ENCODE results near the gene AZU1.

AZU1 gene, protein sequence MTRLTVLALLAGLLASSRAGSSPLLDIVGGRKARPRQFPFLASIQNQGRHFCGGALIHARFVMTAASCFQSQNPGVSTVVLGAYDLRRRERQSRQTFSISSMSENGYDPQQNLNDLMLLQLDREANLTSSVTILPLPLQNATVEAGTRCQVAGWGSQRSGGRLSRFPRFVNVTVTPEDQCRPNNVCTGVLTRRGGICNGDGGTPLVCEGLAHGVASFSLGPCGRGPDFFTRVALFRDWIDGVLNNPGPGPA

DNA sequence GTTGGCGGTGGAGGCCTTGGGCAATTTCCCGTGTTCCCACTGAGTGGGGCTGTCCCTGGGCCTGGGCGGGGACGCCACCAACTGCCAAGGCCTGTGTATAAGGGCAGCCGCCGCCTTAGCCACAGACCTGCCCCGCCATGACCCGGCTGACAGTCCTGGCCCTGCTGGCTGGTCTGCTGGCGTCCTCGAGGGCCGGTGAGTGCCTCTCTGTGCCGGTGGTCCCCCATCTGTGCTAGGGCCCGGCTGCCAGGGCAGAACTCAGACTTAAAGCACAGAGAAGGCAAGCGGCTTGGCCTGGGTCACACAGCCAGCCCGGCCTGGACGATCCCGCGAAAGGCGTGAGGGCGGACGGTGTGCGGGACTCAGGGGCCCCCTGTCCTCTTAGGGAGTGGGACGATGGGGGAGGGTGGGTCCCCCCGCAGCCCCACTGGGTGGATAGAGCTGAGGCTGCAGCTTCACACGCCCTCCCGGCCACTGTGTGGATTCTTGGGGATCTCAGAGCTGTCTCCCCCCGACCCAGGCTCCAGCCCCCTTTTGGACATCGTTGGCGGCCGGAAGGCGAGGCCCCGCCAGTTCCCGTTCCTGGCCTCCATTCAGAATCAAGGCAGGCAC is at the start of gene AZU1:
AZU1 (plus strand) TSS at position 128 of the 612 bp plus-strand sequence; CDS start at position 138, 10 bp downstream.
- no peak for DNase-seq (ENCODE audit: low spot score)

DNA sequence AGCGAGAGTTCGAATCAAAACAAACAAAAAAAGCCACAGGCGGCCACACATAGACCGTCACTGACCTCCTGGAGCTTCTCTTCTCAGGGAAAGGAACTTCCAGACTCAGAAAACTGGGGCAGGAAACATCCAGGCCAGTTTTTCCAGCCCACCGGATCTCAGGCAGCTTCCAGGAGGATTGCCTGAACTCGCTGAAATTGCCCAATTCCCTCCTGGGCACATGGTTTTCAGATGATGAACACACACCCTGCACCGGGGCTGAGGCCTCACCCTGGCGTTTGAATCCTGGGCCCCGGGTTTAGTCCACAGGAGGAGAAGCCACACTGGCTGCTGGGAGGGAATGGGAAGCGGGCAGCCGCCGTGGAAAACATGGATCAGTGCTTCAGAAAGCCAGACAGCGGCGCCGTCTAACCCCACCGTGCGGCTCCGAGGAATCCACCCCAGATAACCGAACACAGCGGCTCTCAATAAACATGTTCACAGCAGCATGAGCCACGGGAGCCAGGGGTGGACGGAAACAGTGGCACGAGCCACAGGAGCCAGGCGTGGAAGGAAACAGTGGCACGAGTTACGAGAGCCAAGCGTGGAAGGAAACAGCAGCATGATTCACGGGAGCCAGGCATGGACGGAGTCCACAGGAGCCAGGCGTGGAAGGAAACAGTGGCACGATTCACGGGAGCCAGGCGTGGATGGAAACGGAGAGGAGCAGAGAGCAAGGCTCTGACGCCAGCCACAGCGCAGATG is 48.6 kb upstream of the AZU1 start:
- DNase-seq (ENCODE audit: low spot score) = no peak

DNA sequence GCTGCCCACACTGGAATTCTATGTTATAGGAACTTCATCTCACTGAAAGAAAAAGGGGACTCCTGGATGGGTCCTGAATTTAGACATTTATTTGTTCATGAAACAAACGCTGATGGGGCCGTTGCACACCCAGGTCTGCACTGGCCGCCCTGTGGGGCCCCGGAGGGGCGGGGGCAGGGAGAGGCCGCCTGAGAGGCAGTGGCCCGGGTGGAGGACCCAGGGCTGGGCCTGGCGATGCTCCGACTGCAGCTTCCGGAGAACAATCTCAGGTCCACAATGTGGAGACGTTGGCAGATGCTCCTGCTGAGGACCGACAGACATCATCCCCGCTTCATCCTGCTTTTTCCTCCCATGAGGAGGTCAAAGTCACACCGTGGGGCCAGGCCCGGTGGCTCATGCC is 46.7 kb upstream of the AZU1 start:
- no peak for DNase-seq (ENCODE audit: low spot score)

DNA sequence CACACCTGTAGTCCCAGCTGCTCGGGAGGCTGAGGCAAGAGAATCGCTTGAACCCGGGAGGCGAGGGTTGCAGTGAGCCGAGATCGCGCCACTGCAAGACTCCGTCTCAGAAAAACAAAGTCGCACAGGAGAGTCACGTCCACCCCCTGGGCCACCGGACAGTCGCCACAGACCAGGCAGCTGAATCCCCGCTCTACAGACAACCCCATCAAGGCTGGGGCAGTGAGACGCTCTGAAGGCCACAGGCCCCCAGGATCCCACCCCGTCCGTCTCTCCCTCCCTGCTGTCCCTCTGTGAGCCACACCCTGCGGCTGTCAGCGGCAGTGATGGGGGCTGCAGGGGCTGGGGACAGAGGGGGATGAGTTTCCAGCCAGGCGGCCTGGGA is 45.8 kb upstream of the AZU1 start:
- no peak for DNase-seq (ENCODE audit: low spot score)

DNA sequence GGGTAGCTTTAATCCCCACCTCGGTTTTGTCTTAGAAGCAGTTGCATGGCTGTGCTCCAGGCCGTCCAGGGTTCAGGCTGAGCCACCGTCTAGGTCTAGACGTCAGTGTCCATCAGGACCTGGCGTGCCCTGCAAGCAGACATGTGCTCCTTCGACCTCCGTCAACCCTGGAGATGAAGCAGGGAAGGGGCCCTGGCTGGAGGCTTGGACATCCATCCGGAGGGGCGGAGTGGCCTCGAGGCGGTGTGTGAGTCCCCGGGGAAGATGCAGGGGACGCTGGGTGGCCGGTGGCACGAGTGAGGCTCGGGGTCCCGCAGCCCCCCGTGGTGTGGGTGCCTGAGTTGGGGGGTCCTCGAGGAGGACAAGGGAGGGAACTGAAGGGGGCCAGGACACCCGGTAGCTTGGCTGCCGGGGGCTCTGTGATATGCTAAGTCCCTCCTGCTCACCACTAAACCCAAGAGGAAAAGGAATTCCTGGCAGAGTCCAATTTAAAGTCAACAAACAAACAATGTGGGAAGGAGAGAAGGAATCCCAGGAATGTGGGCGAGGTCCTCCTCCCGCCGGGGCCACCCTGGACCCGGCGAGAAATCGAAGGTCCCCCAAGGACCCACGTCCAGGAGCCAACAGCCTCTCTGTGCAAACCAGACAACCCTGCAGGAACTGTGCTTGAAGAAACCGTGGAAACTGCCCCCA is 45.3 kb upstream of the AZU1 start:
- DNase-seq (ENCODE audit: low spot score) = peak; percentile 73

DNA sequence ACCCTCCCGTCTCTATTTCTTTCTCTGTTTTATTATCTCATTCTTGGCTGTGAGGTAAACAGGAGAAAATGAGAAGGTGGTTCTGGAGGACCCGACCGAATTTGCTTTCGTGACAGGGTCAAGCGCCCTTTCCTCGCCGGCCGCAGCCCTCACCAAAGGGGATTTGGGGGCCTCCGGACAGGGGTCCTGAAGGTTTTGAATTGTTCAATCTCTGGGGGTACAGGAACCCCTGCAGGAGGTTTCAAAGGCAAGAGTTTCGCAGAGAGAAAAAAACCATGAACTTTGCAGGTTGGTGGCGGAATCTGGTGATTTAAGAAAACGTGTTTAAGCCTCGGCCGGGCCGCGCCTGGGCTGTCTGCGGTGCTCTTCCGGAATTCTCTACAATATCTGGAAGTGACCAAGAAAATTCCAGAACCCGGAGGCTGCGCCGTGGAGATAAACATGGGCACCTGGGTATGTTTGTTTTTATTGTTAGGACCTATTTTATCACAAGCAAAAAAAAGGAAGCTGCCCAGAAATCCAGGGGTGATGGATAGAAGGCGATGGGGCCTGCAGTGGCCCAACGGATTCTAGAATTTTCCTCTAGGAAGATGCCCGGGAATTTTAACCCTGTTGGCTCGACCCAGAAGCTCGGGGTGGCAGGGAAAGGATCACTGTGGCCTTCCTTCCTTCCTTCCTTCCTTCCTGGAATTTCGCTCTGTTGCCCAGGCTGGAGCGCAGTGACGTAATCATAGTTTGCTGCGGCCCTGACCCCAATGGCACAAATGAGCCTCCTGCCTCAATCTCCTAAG is 44.6 kb upstream of the AZU1 start:
- DNase-seq (ENCODE audit: low spot score) = no peak

DNA sequence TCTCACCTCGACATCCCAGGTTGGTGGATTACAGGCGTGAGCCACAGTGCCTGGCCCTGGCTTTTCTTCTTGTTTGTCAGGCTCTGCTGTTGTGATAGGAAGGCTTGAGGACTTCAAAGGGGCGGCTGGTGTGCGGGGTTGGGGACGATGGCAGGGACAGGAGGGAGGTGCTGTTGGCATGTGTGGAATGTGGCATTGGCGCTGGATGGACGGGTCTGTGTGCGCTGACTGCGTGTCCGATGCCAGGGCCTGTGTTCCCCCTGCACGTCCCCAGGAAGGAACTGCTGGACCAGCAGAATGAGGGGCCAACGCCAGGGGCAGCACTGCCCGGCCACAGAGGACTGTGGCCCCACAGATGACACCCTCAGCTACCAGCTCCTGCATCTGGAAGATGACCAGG is 43.1 kb upstream of the AZU1 start:
- no peak for DNase-seq (ENCODE audit: low spot score)

DNA sequence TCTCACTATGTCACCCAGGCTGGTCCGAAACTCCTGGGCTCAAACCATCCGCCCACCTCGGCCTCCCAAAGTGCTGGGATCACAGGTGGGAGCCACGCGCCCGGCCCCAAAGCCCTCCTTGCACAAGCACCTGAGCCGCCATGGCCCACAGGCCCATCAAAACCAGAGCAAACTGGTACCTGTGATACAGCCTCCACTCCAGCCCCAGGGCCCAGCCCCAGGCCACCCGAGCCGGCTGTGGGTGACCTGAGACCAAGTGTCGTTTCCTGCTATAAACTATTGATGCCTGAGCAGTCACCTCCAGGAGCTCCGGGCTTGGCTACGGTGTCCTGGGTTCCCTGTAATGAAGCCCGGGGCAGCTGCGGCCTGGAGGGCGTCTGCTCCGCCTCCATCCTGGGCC is 40.1 kb upstream of the AZU1 start:
- no peak for DNase-seq (ENCODE audit: low spot score)

DNA sequence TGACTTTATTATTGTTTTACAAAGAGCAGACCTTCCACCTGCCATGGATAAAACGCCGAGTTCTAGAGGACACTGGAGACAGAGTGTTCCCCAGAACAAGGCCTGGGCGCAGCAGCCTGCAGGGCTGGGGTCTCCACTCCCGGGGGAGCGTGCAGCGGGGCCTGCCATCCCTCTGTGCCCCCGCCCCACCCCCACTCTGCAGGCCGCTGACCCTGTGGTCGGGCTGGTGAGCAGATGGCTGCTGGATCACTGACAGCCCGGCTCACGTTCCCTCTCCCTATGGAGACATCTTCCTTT is 39.0 kb upstream of the AZU1 start:
- no peak for DNase-seq (ENCODE audit: low spot score)

DNA sequence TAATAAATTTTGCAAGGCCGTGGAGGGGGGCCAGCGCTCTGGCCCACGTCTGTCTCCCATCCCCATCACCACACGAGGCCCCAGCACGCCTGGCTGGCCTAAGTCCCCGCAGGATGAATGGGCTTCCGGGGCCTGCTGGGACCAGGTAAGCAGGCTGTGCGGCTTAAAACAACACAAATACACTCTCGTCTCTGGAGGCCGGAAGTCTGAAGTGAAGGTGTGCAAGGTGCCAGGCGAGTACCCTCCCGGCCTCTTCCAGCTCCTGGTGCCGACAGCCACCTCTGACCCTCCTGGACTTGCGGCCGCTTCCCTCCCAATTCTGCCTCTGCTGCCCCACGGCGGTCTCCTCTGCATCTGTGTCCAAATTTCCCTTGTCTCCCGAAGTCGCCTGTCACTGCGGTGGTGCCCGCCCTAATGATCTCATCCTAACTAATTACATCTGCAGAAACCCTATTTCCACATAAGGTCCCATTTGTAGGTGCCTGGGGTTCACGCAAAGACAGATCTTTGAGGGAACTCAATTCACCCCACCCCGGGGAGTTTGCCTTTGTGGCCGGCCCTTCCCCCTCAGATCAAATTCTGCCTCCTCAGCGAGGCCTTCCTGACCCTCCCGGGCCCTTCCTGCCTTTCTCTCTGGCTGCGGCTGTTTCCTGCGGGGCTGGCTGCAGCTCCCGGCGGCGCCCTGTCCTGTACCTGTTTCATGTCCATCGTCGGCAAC is 38.5 kb upstream of the AZU1 start:
- DNase-seq (ENCODE audit: low spot score) = no peak

DNA sequence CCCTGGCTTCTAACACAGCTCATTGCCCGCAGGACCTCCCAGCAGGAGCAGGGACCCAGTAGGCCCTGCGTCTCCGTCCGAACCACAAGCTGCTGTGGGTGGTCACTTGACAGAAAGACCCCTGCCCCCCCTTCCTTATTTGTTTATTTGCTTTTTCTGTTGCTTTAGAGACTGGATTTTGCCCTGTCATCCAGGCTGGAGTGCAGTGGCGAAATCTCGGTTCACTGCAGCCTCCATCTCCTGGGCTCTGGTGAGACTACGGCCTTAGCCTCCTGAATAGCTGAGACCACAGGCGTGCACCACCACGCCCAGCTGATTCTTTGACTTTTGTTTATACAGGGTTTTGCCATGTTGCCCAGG is 38.0 kb upstream of the AZU1 start:
- no peak for DNase-seq (ENCODE audit: low spot score)

DNA sequence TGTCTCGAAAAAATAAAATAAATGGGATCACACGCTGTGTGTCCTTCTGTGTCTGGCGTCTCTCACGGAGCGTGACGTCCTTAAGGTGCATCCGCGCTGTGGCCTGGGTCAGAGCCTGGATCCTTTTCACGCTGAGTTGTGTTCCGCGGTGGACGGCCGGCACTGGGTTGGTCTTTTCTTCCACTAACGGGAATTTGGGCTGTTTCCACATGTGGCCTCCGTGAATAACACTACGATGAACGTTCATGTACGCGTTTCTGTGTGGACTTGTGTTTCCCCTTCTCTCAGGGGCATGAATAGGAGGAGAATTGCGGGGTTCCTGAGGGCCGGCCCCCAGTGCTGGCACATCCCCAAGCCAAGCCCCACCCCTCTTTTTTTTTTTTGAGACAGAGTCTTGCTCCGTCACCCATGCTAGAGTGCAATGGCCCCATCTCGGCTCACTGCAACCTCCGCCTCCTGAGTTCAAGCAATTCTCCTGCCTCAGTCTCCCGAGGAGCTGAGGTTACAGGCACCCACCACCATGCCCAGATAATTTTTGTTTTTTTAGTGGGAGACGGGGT is 36.5 kb upstream of the AZU1 start:
- no peak for DNase-seq (ENCODE audit: low spot score)

DNA sequence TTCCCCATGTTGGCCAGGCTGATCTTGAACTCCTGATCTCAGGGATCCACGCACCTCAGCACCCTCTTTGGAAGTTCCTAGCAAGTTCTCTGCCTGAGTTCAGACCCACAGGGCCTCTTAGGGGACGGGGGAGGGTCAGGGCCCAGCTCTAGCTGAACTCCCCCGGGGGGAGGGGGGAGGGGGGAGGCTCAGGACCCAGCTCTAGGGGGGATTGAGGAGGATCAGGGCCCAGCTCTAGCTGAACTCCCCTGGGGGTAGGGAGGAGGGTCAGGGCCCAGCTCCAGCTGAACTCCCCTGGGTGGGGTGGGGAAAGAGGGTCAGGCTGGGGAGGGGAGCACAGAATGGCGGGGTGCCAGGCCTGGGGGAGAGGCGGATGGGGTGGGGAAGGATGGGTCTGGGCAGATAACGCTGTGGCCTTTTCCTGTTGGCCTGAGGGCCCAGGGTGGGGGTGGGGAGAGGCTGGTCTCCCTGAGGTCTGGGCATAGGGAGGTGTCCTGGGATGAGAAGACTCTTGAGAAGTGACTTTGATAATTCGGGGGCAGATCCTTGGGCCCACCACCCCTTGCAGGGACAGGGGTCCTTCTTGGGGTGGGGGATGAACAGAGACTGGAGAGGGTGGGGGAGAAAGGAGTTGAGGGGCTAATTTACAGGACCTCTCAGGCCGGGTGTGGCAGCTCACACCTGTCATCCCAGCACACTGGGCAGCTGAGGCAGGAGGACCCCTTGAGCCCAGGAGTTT is 35.9 kb upstream of the AZU1 start:
- no peak for DNase-seq (ENCODE audit: low spot score)

DNA sequence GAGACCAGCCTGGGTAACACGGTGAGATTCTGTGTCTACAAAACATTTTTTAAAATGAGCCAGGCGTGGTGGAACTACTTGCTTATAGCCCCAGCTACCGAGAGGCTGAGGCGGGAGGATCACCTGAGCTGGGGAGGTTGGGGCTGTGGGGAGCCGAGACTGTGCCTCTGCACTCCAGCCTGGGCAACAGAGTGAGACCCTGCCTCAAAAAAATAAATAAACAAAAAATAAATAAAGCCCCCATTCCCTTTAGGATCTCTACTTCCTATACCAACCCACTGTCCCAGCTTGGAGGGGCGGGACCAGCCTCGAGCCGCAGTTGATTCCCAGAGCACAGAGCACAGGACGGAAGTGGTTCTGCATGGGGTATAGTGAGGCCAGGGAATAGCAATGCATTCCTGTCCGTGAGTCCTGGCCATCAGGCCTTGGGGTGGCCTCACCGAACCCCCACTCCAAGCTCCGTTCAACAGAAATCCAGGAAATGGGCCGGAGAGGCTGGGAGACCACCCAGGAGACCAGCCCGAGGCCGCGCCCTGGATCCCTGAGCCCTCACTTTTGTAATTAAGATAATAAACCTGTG is 35.2 kb upstream of the AZU1 start:
- no peak for DNase-seq (ENCODE audit: low spot score)

DNA sequence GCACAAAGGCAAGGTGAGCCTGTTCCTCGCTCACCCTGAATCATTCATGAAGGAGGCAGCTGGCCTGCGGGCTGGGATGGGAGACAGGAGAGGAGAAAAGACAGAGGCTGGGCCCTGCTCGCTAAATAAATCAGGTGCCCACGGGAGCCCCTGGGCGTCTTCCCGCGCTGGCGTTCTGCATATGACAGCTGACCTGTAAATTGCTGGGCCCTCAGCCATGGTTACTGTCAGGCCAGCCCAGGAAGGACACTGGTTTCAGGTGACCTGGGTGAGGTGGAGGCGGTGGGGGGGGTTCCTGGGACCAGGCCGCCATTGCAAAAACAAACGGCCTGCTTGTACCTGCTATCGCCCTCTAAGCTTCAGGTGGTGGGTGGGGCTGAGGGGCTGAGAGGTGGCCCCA is 33.8 kb upstream of the AZU1 start:
- DNase-seq (ENCODE audit: low spot score) = no peak

DNA sequence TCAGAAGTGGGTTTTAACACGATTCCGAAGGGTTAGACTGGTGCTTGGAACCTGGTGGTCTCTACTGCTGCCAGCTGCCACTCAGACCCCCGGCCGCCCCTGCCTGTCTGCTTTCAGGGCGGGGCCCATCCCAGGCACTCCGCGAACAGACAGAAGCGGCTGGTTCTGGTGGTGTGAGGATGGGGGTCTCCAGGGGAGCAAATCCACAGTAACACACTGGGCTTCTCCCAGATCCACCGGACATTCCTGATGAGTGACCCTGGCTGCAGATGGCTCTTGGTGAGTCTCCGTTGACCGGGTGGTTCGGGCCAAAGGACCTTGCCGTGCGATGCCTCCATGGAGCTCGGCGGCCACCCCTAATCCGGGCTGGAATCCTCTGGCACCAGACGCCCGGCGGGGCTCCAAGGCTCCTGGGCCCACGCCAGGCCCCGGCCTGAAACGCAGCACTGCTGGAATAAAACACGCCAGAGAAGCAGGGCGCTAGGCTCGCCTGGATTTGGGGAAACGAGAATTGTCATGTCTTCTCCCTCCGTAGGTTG is 32.5 kb upstream of the AZU1 start:
- DNase-seq (ENCODE audit: low spot score) = no peak

DNA sequence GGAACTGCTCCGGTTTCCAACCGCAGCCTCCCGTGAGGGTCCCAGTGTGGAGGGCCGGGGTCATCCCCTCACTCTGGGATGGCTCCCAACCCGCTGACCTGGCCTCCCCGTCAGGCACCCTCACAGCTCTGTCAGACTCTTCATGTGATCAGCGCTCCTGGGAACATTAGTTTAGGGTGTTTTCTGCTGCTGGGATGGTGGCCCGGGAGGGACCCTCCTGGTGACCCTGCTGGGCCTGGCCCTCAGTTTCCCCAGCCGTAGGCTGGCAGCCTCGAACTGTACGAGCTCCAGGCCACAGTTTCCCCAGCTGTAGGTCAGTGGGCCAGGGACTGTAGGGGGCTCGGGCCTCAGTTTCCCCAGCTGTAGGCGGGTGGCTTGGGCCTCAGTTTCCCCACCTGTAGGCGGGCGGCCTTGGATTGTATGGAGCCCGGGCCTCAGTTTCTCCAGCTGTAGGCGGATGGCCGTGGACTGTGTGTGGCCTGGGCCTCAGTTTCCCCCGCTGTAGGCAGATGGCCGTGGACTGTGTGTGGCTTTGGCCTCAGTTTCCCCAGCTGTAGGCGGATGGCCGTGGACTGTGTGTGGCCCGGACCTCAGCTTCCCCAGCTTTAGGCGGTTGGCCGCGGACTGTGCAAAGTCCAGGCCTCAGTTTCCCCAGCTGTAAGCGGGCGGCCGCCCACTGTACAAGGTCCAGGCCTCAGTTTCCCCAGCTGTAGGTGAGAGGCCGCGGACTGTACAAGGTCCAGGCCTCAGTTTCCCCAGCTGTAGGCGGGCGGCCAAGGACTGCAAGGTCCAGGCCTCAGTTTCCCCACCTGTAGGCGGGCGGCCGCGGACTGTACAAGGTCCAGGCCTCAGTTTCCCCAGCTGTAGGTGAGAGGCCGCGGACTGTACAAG is 31.7 kb upstream of the AZU1 start:
- DNase-seq (ENCODE audit: low spot score) = no peak

DNA sequence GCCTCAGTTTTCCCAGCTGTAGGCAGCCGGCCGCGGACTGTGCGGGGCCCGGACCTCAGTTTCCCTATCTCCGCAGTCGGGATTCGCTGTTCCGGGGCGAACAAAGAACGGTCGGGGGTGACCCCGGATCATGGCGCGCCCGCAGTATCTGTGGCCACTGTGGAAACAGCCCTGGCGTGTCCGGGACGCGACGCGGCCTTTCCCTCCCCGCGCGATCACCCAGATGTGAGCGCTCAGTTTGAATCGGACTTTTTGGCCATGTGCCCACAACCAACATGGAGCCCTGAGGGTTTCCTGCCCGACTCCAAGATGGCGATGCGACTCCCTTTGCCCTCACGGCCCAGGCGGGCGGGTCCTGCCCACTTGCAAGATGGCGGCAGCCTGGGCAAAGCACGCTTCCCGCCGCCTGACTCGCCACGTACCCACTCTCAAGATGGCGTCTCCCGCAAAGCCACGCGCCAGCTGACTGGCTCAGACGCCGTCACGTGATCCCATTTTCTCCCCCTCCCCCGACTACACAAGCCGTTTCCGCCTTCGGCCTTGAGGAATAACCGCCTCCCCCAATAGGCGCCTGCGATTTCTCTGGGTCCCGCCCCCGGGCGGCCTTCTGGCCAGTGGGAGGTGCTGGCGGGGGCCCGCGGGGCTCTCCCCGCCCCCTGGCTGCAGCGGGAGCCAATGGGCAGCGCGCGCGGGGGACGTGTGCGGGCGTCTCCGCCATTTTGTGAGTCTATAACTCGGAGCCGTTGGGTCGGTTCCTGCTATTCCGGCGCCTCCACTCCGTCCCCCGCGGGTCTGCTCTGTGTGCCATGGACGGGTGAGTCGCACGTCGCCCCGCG is 30.7 kb upstream of the AZU1 start, which contains the start of gene PTBP1:
PTBP1 (plus strand) TSS at position 761 of the 836 bp plus-strand sequence; CDS start at position 807, 46 bp downstream.
- peak; percentile 100 for DNase-seq (ENCODE audit: low spot score)
